Memory B cell (primary cell): Measurements from ENCODE around the gene RCC1.
"Not testable (repeated sequence)": the region's sequence is repeated elsewhere in the genome, so short reads cannot be mapped to it uniquely, and the experiment has no call there.

Source experiments
- ATAC-seq: fragments of 150-1000 bp; cut with Tn5 transposase; 2 replicates; pipeline ENCODE4 v1.10.0; 2021; ENCODE audit warnings: low read depth, mild to moderate bottlenecking, moderate library complexity
- DNase-seq, 2 donors: peaks; one replicate each; pipeline ENCODE4 v3.0.0; 2022; ENCODE audit warnings: low spot score in 2 of 2
- H3K27ac Mint-ChIP-seq: one replicate; pipeline ENCODE4 v1.8.0; 2022; ENCODE audit warnings: mild to moderate bottlenecking, moderate library complexity, mixed read lengths
- H3K27me3 Mint-ChIP-seq: one replicate; pipeline ENCODE4 v1.8.0; 2022; ENCODE audit warnings: mixed read lengths
- H3K36me3 Mint-ChIP-seq: one replicate; pipeline ENCODE4 v1.8.0; 2022; ENCODE audit warnings: mild to moderate bottlenecking, mixed read lengths
- H3K4me1 Mint-ChIP-seq: one replicate; pipeline ENCODE4 v1.8.0; 2022; ENCODE audit warnings: mixed read lengths
- H3K4me3 Mint-ChIP-seq: one replicate; pipeline ENCODE4 v1.8.0; 2022; ENCODE audit warnings: mild to moderate bottlenecking, moderate library complexity, mixed read lengths
- H3K9me3 Mint-ChIP-seq: one replicate; pipeline ENCODE4 v1.8.0; 2022; ENCODE audit warnings: mixed read lengths

Gene RCC1

DNA sequence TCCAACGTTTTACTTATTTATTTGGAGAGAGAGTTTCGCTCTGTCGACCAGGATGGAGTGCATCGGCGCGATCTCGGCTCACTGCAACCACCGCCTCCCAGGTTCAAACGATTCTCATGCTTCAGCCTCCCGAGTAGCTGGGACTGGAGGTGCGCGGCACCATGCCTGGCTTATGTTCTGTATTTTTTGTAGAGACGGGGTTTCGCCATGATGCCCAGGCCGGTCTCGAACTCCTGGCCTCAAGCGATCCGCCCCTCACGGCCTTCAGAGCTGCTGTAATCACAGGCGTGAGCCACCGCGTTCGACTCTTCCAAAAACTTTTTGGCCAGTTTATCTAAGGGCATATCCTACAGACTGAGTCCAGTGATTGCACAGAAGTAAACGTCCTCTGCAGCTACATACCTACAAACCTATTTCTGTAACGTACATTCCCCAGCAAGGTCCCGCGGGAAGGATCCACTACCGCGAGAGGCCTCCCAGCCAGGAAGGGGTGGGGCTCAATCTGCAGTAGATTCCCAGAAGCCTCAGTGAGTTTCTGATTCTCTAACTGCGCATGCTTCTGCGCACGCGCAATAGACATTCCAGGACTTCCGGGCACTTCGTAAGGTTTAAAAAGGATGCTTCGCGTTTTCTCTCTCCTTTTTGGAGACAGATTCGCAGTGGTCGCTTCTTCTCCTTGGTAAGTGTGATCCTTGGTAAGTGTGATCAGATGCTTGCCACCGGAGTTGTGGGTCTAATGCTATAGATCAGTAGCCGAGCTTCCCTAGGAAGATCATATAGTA lies at the start of gene RCC1:
RCC1 (plus strand) TSS at position 638 of the 782 bp plus-strand sequence. CDS start 23,824 bp downstream, outside the sequence.
- Mint-ChIP-seq H3K27me3 (no peaks in the 10 kb centered on the region), H3K27ac (peak within 1 kb of the TSS; percentile 95), H3K4me3 (peak within 1 kb of the TSS; percentile 97), H3K4me1 (peaks cover 24% of the 10 kb centered on the region), H3K36me3 (peaks cover 18% of the 10 kb centered on the region), H3K9me3 (no peaks in the 10 kb centered on the region)
- peak; percentile 92 for ATAC-seq
- peak; percentile 81 to 92 for DNase-seq

DNA sequence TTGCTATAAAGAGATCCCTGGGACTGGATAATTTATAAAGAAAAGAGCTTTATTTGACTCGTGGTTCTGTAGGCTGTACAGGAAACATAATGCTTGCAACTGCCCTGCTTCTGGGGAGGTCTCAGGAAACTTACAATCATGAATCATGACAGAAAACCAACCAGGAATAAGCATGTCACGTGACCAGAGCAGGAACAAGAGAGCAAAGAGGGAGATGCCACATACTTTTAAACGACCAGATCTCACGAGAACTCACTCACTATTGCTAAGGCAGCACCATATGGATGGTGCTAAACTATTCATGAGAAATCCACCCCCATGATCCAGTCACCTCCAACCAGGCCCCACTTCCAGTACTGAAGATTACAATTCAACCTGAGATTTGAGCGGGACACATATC lies 49.8 kb upstream of the RCC1 start:
- H3K27ac Mint-ChIP-seq: no peak overlapping the region
- H3K4me3 Mint-ChIP-seq: no peak overlapping the region
- peaks cover 9% of the 10 kb centered on the region for H3K36me3 Mint-ChIP-seq
- H3K9me3 Mint-ChIP-seq: no peaks in the 10 kb centered on the region
- no peaks in the 10 kb centered on the region for H3K27me3 Mint-ChIP-seq
- no peak for ATAC-seq
- DNase-seq: no peak
- no peaks in the 10 kb centered on the region for H3K4me1 Mint-ChIP-seq

DNA sequence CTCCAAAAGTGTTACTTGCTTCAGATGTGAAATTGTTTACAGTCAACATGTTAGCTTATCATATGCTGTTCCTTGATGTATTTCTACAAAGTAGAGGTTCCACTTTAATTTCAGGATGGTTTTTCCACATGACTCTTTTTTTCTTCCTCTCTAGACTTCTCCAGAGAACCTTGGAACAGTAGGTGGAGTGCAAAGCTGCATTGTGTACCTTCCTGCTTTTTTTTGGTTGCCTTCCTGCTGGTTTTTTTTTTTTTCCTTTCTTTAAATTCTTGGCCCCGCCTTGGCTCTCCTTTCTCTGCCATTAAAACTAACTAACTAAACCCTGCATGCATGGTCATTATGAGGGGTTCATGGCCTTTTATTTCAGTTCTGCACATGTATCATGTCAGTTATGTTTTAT lies 48.2 kb upstream of the RCC1 start:
- Mint-ChIP-seq H3K27ac (no peak overlapping the region), H3K27me3 (no peaks in the 10 kb centered on the region), H3K4me3 (no peak overlapping the region), H3K4me1 (no peaks in the 10 kb centered on the region), H3K36me3 (peaks cover 12% of the 10 kb centered on the region), H3K9me3 (no peaks in the 10 kb centered on the region)
- ATAC-seq (no peak), DNase-seq (no peak)

GRCh38 chr1:28458237-28459228 lies 47.3 kb upstream of the RCC1 start:
- H3K9me3 Mint-ChIP-seq: no peaks in the 10 kb centered on the region
- H3K4me3 Mint-ChIP-seq: no peak overlapping the region
- H3K27ac Mint-ChIP-seq: no peak overlapping the region
- no peak for ATAC-seq
- H3K27me3 Mint-ChIP-seq: no peaks in the 10 kb centered on the region
- peaks cover 7% of the 10 kb centered on the region for H3K36me3 Mint-ChIP-seq
- DNase-seq: no peak
- H3K4me1 Mint-ChIP-seq: no peaks in the 10 kb centered on the region

DNA sequence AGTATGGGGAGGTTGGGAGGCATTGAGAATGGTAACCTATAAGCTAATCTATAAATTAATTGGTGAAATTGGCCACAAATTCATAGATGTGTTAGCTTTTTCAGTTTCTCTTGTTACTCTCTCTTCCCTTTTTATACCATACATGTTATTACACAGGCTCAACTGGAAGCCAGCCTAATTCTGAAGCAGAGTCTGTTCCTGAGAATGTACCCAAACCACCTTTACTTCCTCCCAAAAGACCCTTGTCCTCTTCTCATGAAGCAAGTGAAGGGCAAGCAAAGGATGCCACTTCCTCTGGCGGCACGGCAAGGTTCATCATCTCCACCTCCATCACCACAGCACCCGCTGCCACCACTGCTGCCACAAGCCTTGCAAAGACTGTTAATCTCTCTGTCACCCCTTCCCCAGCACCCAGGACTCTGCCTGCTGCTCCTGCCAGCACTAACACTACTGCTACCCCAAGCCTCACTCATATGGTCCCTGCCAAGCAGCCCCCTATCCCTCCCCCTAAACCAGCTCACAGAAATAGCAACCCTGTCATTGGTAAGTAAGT lies 39.5 kb upstream of the RCC1 start:
- Mint-ChIP-seq H3K9me3 (no peaks in the 10 kb centered on the region), H3K27ac (peak overlapping the region; percentile 62)
- no peak for ATAC-seq

GRCh38 chr1:28470146-28470545 lies 35.7 kb upstream of the RCC1 start:
- Mint-ChIP-seq H3K4me3 (no peak overlapping the region), H3K4me1 (no peaks in the 10 kb centered on the region), H3K27me3 (no peaks in the 10 kb centered on the region), H3K27ac (no peak overlapping the region), H3K9me3 (no peaks in the 10 kb centered on the region), H3K36me3 (peaks cover 11% of the 10 kb centered on the region)
- ATAC-seq (no peak), DNase-seq (no peak)

More for the DNA sequence above, 39.5 kb upstream of the RCC1 start:
- peaks cover 14% of the 10 kb centered on the region for H3K36me3 Mint-ChIP-seq
- no peaks in the 10 kb centered on the region for H3K27me3 Mint-ChIP-seq
- DNase-seq: no peak
- no peak overlapping the region for H3K4me3 Mint-ChIP-seq
- no peaks in the 10 kb centered on the region for H3K4me1 Mint-ChIP-seq

GRCh38 chr1:28479497-28479896 lies 26.3 kb upstream of the RCC1 start:
- peaks cover 18% of the 10 kb centered on the region for H3K36me3 Mint-ChIP-seq
- H3K9me3 Mint-ChIP-seq, H3K4me1 Mint-ChIP-seq, ATAC-seq, H3K4me3 Mint-ChIP-seq, H3K27me3 Mint-ChIP-seq, DNase-seq: not testable (repeated sequence)
- H3K27ac Mint-ChIP-seq: peak overlapping the region; percentile 55

- Mint-ChIP-seq H3K27me3 (no peaks in the 10 kb centered on the region), H3K9me3 (no peaks in the 10 kb centered on the region), H3K27ac (no peak overlapping the region), H3K4me3 (no peak overlapping the region), H3K4me1 (no peaks in the 10 kb centered on the region), H3K36me3 (peaks cover 20% of the 10 kb centered on the region)
- no peak for ATAC-seq
- DNase-seq: no peak
Observed at GRCh38 chr1:28480308-28480707, 25.5 kb upstream of the RCC1 start.

DNA sequence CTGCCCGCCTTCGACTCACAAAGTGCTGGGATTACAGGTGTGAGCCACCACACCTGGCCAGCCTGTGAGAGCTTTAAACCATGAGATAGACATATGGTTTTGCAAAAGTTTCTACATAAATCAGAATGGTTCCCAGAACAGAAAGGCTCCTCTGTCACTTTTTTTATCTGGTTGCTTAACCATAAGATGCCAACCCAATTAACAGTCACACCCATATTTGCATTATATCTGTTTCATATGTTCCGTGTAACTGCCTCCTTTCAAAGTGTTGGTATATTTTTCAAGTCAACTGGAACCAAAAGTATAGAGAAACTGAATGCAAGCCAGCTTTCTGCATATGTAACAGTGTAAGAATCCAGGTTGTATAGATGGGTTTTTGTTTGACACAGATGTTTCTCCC lies 23.7 kb upstream of the RCC1 start:
- H3K27ac Mint-ChIP-seq: no peak overlapping the region
- H3K9me3 Mint-ChIP-seq: no peaks in the 10 kb centered on the region
- ATAC-seq (no peak), DNase-seq (no peak)
- no peak overlapping the region for H3K4me3 Mint-ChIP-seq
- peaks cover 14% of the 10 kb centered on the region for H3K36me3 Mint-ChIP-seq
- H3K4me1 Mint-ChIP-seq: no peaks in the 10 kb centered on the region
- H3K27me3 Mint-ChIP-seq: no peaks in the 10 kb centered on the region

DNA sequence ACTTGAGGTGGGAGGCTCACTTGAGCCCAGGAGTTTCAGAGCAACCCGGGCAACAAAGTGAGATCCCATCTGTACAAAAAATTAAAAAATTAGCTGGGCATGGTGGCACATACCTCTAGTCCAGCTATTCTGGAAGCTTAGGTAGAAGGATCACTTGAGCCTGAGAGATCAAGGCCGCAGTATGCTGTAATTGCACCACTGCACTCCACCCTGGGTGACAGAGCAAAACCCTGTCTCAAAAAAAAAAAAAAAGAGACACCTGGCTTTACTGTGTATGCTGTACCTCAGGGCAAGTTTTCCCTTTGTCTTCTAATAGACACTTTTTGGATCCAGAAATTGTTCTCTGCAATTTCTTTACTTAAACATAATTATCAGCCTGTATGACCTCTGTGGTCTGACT lies 23.1 kb upstream of the RCC1 start:
- peaks cover 13% of the 10 kb centered on the region for H3K36me3 Mint-ChIP-seq
- H3K9me3 Mint-ChIP-seq: no peaks in the 10 kb centered on the region
- no peaks in the 10 kb centered on the region for H3K27me3 Mint-ChIP-seq
- no peaks in the 10 kb centered on the region for H3K4me1 Mint-ChIP-seq
- DNase-seq (no peak), ATAC-seq (no peak)
- no peak overlapping the region for H3K27ac Mint-ChIP-seq
- H3K4me3 Mint-ChIP-seq: no peak overlapping the region

DNA sequence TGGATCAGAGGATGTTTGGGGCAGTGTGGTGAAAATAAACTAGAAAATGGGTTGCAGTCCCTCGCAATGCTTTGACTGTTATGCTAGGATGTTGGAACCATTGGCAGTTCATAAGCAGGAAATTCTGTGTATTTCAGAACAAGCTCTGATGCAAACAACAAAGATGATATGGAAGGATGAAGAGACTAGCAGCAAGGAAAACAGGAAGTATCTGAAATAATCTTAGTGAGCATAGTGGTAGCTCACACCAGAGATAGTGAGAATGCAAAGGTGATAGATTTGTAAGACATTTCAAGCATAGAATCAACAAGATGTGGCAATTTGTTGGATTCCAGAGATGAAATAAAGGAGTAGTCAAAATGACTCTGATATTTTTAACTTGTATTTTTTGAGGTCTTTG lies 11.1 kb upstream of the RCC1 start:
- DNase-seq: no peak
- peaks cover 14% of the 10 kb centered on the region for H3K36me3 Mint-ChIP-seq

GRCh38 chr1:28499553-28499952 lies 6.3 kb upstream of the RCC1 start:
- Mint-ChIP-seq H3K27ac (peak overlapping the region; percentile 68), H3K36me3 (peaks cover 9% of the 10 kb centered on the region), H3K9me3 (no peaks in the 10 kb centered on the region), H3K27me3 (no peaks in the 10 kb centered on the region), H3K4me1 (peaks cover 3% of the 10 kb centered on the region), H3K4me3 (no peak overlapping the region)
- DNase-seq (no peak), ATAC-seq (no peak)

More for the DNA sequence above, 11.1 kb upstream of the RCC1 start:
- no peaks in the 10 kb centered on the region for H3K27me3 Mint-ChIP-seq
- no peak for ATAC-seq
- H3K4me1 Mint-ChIP-seq: peaks cover 3% of the 10 kb centered on the region
- no peak overlapping the region for H3K27ac Mint-ChIP-seq
- no peaks in the 10 kb centered on the region for H3K9me3 Mint-ChIP-seq
- H3K4me3 Mint-ChIP-seq: no peak overlapping the region

- Mint-ChIP-seq H3K9me3 (no peaks in the 10 kb centered on the region), H3K27me3 (no peaks in the 10 kb centered on the region), H3K4me3 (no peak overlapping the region), H3K4me1 (peaks cover 6% of the 10 kb centered on the region), H3K27ac (peak overlapping the region; percentile 66), H3K36me3 (peaks cover 4% of the 10 kb centered on the region)
- no peak for ATAC-seq
- DNase-seq: no peak
Observed at GRCh38 chr1:28501925-28502324, 3.9 kb upstream of the RCC1 start.

- H3K27ac Mint-ChIP-seq: no peak overlapping the region
- peaks cover 6% of the 10 kb centered on the region for H3K4me1 Mint-ChIP-seq
- H3K36me3 Mint-ChIP-seq: peaks cover 4% of the 10 kb centered on the region
- no peaks in the 10 kb centered on the region for H3K27me3 Mint-ChIP-seq
- H3K4me3 Mint-ChIP-seq: no peak overlapping the region
- ATAC-seq (no peak), DNase-seq (no peak)
- H3K9me3 Mint-ChIP-seq: no peaks in the 10 kb centered on the region
Observed at GRCh38 chr1:28503117-28503516, 2.7 kb upstream of the RCC1 start.
